ENCODE measurements around the gene GYS1.
A peak's percentile ranks its signal among the peaks of the same experiment; 100 is the strongest.

Gene GYS1

GRCh38 chr19:48959341-48960239, 33.5 kb downstream of the GYS1 start:
- H3K4me3 ChIP-seq (ENCODE audit: control insufficient read depth, low read depth, low read length): no peak overlapping the region
- TF ChIP-seq CTCF (conservative IDR thresholded peaks at IDR 0.05; ENCODE audit: control insufficient read depth, insufficient read depth, low read depth, low read length): no peak
- no peak for DNase-seq (ENCODE audit: low read depth)

DNA sequence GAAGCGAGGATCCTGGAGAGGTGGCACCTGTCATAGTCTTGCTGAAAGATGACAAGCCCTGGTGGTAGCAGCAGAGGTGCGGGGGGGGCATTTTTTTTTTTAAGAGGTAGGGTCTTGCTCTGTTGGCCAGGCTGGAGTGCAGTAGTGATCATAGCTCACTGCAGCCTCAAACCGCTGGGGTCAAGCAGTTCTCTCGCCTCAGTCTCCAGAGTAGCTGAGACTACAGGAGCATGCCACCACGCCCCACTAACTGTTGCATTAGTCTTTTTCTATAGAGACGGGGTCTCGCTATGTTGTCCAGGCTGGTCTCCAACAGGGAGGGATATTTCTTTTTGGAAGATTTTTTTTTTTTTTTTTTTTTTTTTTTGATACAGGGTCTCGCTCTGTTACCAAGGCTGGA, 35.1 kb downstream of the GYS1 start:
- H3K4me3 ChIP-seq (ENCODE audit: control insufficient read depth, low read depth, low read length): no peak overlapping the region
- no peak for DNase-seq (ENCODE audit: low read depth)
- TF ChIP-seq CTCF (conservative IDR thresholded peaks at IDR 0.05; ENCODE audit: control insufficient read depth, insufficient read depth, low read depth, low read length): no peak

GRCh38 chr19:48955308-48955958, 37.7 kb downstream of the GYS1 start:
- H3K4me3 ChIP-seq (ENCODE audit: control insufficient read depth, low read depth, low read length): peak overlapping the region; percentile 89

DNA sequence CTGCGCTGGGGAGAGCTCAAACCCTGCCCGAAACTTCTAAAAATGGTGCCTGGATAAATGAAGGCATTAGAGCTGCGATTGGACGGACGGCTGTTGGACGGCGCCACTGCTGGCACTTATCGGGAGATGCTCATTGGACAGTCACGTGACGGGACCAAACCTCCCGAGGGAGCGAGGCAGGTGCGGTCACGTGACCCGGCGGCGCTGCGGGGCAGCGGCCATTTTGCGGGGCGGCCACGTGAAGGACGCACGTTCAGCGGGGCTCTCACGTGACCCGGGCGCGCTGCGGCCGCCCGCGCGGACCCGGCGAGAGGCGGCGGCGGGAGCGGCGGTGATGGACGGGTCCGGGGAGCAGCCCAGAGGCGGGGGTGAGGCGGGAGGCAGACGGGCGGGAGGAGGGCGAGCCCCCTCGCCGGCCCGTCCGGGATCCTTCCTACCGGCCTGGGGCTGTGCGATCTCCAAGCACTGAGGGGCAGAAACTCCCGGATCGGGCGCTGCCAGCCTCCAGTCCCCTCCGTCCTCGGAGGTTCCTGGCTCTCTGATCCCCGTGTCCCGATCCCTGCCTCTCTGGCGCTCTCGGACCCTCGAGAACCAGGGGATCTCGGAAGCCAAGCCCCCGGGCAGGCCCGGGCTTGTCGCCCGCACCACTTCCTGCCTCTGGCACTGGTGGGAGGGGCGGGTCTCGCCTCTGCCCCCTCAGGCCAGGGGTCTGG, 38.4 kb downstream of the GYS1 start, which contains the start of gene BAX:
Gene BAX, plus strand, starts transcription at position 281 of the 713 bp plus-strand sequence. Its CDS starts 54 bp downstream, at position 335.
- TF ChIP-seq CTCF (conservative IDR thresholded peaks at IDR 0.05; ENCODE audit: control insufficient read depth, insufficient read depth, low read depth, low read length): no peak
- peak; percentile 96 for DNase-seq (ENCODE audit: low read depth)

More at GRCh38 chr19:48955308-48955958, 37.7 kb downstream of the GYS1 start:
- no peak for TF ChIP-seq CTCF (conservative IDR thresholded peaks at IDR 0.05; ENCODE audit: control insufficient read depth, insufficient read depth, low read depth, low read length)
- DNase-seq (ENCODE audit: low read depth): no peak

GRCh38 chr19:48953990-48954594, 39.0 kb downstream of the GYS1 start:
- DNase-seq (ENCODE audit: low read depth): no peak
- TF ChIP-seq CTCF (conservative IDR thresholded peaks at IDR 0.05; ENCODE audit: control insufficient read depth, insufficient read depth, low read depth, low read length): no peak
- H3K4me3 ChIP-seq (ENCODE audit: control insufficient read depth, low read depth, low read length): peak overlapping the region; percentile 50

More for the DNA sequence above, 38.4 kb downstream of the GYS1 start, which contains the start of gene BAX:
- peak within 1 kb of the TSS; percentile 89 for H3K4me3 ChIP-seq (ENCODE audit: control insufficient read depth, low read depth, low read length)

- H3K4me3 ChIP-seq (ENCODE audit: control insufficient read depth, low read depth, low read length): no peak overlapping the region
- DNase-seq (ENCODE audit: low read depth): no peak
- TF ChIP-seq CTCF (conservative IDR thresholded peaks at IDR 0.05; ENCODE audit: control insufficient read depth, insufficient read depth, low read depth, low read length): no peak
Measured at GRCh38 chr19:48953141-48953540, 40.0 kb downstream of the GYS1 start.

All from fibroblast of mammary gland (primary cell).